T-helper 2 cell (primary cell): ENCODE measurements around the gene DCBLD2.
A peak's percentile ranks its signal among the peaks of the same experiment; 100 is the strongest.

ENCODE experiments used
- DNase-seq, 5 experiments: peaks; one replicate each; pipeline versions ENCODE4 v3.0.0 to v3.0.0-alpha.2; 2012 to 2022

The DCBLD2 gene

DNA sequence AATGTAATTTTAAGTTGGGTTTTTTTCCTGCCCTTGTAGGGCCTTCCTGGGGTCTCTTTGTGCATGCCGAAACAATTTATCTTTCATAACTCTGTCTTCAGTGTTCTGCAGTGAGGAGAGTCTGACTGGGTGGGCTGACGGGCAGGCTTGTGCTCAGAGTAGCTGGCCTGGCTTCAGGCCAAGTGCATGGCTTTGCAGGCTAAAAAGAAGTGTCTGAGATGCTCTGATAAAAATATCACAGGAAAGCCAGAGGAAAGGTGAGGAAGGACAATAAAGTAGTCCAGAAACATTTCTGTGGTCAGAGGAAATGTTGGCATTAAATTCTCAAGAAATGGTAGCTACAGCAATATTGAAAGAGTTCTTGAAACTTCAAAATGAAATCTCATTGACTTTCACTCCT, 112.8 kb downstream of the DCBLD2 start:
- no peak for DNase-seq

DNA sequence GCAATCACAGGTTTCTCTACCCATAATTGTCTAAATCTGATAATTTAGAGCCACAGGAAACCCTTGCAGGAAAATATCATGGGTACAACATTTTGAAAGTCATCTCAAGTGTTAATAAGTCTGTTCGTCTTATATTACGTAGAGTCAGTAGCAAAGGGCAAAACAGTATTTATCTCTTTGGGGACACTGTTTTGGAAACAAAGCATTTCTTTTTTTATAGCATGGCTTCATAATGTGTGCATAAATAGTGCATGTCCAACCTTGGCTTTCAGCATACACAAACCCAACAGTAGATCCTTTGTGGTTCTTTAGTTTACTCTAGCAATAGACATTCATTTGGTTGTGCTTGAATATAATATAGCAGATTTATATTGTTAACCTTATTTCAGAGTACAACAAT, 114.3 kb downstream of the DCBLD2 start:
- no peak for DNase-seq

DNA sequence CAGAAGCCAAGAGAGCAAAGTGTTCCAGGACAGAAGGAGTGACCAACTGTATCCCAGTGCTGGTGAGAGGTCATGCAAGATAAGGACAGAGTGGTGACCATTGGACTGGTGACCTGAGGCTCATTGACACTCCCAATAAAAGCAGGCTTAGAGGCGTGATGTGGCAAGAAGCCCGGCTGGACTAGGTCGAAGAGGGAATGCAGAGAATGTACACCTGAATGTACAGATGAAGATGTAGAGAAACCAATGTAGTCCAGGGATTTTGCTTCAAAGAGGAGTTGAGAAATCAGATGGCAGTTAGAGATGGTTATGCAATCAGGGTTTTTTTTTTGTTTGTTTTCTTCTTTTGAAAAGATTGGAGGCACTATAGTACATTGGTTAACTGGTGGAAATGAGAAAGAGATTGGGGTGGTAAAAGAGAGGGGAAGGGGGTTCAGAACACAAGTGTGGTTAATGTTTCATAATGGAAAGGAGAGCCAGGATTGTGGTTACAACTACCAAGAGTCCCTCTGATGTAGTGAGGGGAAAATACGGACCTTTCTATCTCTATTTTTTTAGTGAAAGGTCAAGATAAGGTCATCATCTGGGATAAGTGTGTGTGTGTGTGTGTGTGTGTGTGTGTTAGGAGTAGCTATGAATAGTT, 115.0 kb downstream of the DCBLD2 start:
- peak in 1 of 5 experiments; percentile 17 for DNase-seq

DNA sequence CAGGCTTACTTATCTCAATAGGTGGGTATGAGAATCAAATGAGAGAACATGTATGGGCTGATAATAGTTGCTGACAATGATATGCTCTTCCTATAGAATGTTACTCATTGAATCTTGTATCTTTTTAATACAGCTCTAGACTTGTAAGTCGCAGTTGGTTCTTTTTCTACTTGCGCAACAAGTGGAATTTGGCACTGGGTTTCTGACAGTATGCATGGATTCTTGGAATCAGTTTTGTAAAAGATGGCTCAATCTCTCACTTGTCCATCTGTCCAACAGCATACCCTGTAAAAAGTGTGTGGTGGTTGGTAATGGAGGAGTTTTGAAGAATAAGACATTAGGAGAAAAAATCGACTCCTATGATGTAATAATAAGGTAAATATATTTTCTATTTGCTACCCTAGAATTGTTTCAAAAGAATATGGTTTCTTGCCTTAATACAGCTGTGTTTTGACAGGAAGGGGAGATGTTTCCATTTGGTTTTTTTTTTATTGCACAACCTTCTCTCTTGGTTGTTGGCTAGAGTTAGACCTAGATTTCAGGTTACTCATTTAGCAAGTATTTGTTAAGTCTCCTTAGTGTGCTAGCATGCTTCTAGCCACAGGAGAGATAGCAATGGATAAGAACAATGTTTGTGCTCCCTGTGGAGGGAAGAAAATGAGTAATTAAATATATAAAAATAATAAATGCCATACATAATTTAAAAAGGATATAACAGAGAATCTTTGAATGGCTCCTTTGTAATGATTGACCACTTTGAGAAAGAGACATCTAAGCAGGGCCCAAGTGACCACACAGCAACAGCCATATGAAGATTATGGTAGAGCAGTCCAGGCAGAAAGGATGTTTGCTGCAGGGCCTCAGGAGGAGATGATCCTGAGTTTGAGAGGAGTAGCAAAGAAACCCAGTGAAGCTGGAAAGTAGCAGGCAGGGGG, 116.6 kb downstream of the DCBLD2 start:
- DNase-seq = peak in 1 of 5 experiments; percentile 62

GRCh38 chr3:98784042-98784441, 117.5 kb downstream of the DCBLD2 start:
- no peak for DNase-seq

DNA sequence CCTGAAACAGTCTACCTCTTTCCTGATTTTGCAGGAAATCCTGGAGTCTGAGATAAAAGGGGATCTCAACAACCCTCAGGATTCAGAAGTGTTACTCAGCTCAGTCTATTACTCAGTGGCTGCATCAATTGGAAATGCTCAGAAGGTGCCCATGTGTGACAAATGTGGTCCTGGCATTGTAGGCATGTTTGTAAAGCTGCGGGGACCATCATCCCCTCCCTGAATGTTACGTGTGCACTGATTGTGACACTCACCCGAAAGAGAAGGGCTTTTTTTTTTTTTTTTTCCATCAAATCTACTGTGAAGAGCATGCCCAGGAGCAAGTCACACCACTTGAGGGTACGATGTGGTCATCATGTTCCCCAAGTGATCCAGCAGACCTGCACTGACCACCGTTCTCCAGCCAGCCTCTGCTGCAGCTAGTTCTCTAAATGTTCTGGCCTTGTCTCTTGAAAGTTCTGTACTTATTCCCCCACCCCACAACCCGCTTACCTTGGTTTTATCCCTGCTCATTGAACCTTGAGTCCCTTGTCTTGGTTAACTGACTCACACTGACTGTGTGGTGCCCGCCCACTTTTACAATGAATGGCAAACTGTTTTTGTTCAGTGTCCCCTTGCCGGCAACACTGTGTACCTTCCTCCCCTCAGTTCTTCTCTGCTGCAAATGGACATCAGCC, 118.5 kb downstream of the DCBLD2 start:
- no peak for DNase-seq

DNA sequence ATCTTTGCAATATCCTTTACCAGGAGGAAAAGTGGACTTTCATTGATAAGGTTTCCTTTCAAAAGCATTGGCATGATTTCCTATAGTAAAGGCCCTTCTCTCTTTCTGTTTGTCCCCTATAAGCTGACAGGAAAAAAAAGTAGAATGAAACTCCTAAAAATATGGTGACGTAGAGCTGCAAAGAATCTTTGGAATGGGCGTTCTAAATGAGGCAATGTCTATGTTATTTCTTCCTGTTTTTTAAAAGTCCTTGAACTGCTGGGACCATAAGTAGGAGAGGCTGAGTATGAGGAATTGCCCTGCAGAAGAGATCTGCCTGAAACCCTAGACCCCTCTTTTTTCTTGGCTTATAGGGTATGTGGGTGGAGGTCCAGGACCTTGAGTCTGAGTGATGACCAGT, 121.2 kb downstream of the DCBLD2 start:
- DNase-seq = no peak

DNA sequence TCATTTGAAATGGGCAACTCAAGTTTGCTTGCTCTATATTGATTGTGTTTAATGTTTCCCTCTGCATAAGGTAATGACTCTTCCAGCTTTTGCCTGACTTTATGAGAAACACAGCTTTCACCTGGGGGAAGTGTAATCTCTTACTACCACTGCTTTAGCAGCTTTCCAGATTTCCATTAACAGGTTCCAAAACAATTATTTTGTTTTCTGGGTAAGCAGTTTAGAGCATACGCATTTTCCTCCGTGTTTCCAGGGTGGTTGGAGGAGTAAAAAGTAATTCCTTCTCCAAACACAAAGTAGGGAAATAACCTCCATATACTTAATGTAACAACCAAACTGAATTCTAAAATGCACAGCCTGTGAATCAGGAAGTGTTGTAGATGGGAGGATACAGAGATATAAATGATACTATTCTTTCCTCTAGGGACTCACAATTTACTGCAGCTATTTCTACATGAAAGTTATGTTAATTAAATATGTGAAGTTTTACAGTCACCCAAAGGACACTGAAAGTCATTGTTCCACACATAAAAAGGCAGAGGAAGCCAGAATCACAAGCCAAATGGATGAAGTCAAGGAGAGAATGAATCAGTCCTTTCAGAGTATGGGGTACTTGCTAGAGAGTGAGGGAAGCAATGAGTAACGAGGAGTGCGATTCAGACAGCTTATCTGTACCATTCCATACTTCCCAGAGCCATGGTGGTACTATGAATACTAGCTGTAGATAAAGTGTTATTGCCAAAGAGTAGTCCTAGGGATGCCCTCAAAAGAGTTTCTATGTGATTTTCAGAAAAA, 121.8 kb downstream of the DCBLD2 start:
- DNase-seq = no peak

GRCh38 chr3:98778852-98779413, 122.6 kb downstream of the DCBLD2 start:
- DNase-seq = no peak

DNA sequence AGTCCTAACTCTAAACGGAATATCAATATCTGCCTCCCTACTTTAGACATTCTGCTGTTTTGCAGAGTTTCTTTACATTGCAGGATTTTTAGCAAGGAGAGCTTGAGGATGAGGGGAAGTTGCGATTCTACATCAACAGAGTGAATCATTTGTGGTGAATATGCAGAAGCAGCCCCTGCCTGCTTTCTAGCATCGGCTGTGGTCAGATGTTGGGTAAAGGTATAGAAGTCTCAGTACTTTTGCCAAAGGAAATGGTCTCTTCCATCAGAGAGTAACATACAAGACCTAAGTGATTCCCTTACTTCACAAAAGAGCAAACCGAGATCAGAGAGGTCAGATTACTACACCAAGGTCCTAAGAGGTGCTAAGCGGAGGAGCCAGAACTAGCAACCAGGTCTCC, 123.1 kb downstream of the DCBLD2 start:
- DNase-seq = no peak

- no peak for DNase-seq
These were observed 123.7 kb downstream of the DCBLD2 start for GRCh38 chr3:98777801-98778220.

DNA sequence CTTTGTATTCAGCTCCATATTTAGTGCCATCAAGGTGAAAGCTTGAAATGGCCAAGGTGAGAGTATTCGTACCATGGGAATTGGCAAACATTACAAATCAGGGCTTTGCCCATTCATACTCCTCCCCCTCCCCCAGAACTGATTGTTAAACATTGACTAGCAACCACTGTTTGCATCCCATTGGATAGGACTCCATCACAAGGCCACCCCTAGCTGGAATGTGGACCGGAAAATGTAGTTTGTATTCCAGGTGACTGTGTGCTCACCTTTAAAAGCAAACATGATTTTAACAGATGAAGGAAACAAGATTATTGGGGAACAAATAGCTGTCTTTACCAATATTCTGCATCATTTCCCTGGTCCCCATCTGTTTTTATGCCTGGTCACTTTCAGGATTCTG, 124.2 kb downstream of the DCBLD2 start:
- no peak for DNase-seq

DNA sequence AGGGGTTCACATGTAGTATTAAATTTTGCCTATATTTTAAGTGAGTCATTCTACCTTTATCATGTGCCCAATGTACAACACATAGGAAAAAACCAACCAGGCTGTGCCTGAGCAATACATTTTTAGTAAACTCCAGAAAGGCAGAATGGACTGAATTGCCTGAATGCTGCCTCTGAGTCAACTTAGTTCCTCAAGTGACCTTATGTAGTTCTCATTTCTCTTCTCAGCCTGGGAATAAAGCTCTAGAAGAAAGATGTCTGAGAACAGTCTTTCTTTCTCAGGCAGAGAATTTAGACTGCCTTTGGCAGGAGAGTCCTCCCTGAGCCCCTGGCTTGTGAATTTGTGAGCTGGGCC, 125.4 kb downstream of the DCBLD2 start:
- no peak for DNase-seq

- DNase-seq = no peak
These were observed 125.9 kb downstream of the DCBLD2 start for GRCh38 chr3:98775459-98776139.

DNA sequence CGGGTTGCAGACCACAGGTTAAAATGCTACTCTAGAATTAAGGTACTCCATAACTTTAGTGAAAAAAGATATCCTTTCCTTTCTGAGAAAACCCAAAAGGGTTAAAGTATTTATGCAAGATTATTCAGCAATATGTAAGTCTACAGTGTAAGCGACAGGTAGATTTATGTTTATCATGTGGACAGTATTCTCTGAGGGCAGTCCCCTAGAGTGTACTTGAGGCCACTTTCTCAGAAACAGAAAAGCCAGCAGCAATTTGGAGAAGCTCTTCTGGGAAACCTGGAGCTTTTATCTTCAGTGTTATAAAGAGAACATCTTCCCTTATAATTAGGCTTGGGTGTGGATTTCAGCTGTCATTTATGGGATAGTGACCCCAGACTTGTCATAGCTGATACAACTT, 129.5 kb downstream of the DCBLD2 start:
- DNase-seq = no peak

GRCh38 chr3:98770261-98771039, 131.0 kb downstream of the DCBLD2 start:
- DNase-seq = peak in 1 of 5 experiments; percentile 7

DNA sequence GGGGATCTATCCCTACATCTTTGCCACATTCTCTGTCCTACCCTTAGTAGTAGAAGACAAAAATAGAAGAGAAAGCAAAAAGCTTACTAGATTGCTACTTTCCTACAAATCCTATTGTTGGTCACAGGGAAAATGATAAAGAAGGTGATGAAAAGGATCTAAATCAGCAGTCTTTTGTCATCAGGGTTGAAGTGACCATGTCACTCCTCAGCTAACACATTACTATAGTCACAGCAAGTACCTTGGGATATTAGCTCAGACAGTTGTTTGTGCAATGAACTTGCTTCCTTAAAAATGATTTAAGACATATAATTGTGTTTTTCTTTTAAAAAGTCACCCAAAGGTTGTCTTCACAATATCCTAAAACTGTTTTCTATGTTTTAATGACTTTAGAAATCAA, 132.0 kb downstream of the DCBLD2 start:
- no peak for DNase-seq

- DNase-seq = no peak
These were observed 132.5 kb downstream of the DCBLD2 start for GRCh38 chr3:98768961-98769360.

- no peak for DNase-seq
These were observed 134.6 kb downstream of the DCBLD2 start for GRCh38 chr3:98766924-98767323.

DNA sequence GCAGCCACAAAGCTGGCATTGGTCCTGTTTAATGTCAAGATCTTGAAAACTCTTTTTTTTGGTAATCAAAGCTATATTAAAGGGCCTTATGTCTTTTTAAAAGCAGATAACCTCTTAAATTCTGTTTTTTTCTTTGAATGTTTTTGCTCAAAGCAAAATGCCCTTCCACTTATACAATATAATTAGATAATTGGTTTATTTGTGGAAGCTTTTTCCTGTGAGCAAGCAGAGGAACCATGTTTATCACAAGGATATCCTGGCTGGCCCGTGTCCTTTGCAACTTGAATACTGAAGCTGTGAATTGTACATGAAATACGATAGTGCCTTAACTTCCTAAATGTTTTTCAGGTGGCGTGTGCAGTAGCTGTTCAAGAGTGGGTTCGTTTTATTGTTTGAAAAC, 135.8 kb downstream of the DCBLD2 start:
- DNase-seq = no peak

DNA sequence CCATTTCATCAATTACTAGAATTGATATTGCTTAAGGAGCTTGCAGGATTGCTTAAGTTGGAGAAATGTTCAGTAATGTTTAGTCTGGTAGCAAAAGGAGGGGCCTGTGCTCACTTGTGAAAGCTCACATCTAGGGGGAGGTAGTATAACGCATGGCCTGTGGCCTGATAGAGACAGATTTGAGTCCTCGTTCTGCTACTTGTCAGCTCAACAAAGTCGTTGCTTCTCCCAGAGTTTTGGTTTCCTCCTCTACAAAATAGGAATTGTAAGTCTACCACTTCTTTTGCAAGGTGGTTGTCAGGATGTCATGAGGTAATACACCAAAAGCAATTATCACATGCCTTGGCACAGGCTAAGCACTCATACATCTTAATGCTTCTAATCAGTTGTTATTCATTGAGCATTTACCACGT, 137.0 kb downstream of the DCBLD2 start:
- no peak for DNase-seq
